GM23338 (cell line): ENCODE data around the gene SH3RF3. TPM values are rescaled to one million over a fixed set of nuclear protein-coding genes. Genes with fewer than 3 reads are reported as not detected.

Experiments
- ATAC-seq: fragments of 200-7000 bp; cut with Tn5 transposase; 3 replicates; pipeline ENCODE4 v1.9.1; 2020
- DNase-seq: peaks from one replicate; pipeline ENCODE4 v3.0.0-alpha.2; 2015; ENCODE audit warnings: low spot score
- H2AFZ ChIP-seq: fragments of 200-600 bp; sonication (generic); 2 replicates; pipeline ENCODE4 v1.8.0; 2016; ENCODE audit warnings: antibody characterized with exemption, mild to moderate bottlenecking, moderate library complexity
- H3F3A ChIP-seq: fragments of 200-600 bp; sonication (generic); replicated peaks from 2 replicates; pipeline ENCODE4 v1.8.0; 2017; ENCODE audit warnings: antibody characterized with exemption, mixed run types, low read depth
- H3K27ac ChIP-seq: fragments of 200-600 bp; sonication (generic); 2 replicates; pipeline ENCODE4 v1.6.1; 2016; ENCODE audit warnings: low read depth
- H3K27me3 ChIP-seq: fragments of 200-600 bp; sonication (generic); 2 replicates; pipeline ENCODE4 v1.8.0; 2016; ENCODE audit warnings: mild to moderate bottlenecking, mixed run types, moderate library complexity; ENCODE audit not compliant: insufficient read depth
- H3K36me3 ChIP-seq: fragments of 200-600 bp; sonication (generic); 2 replicates; pipeline ENCODE4 v1.8.0; 2016; ENCODE audit warnings: mild to moderate bottlenecking; ENCODE audit not compliant: insufficient read depth
- H3K4me1 ChIP-seq: fragments of 200-600 bp; sonication (generic); 2 replicates; pipeline ENCODE4 v1.8.0; 2016; ENCODE audit warnings: mild to moderate bottlenecking, moderate library complexity; ENCODE audit not compliant: insufficient read depth
- H3K4me2 ChIP-seq: fragments of 200-600 bp; sonication (generic); 2 replicates; pipeline ENCODE4 v1.7.1; 2017; ENCODE audit warnings: mixed run types
- H3K4me3 ChIP-seq: fragments of 200-600 bp; sonication (generic); 2 replicates; pipeline ENCODE4 v1.6.1; 2016; ENCODE audit warnings: mixed run types
- H3K79me2 ChIP-seq: fragments of 200-600 bp; sonication (generic); replicated peaks from 2 replicates; pipeline ENCODE4 v1.8.0; 2017; ENCODE audit warnings: mild to moderate bottlenecking; ENCODE audit not compliant: insufficient read depth
- H3K9me2 ChIP-seq: fragments of 200-600 bp; sonication (generic); 2 replicates; pipeline ENCODE4 v1.8.0; 2017; ENCODE audit not compliant: insufficient read depth
- H4K20me1 ChIP-seq: fragments of 200-600 bp; sonication (generic); replicated peaks from 2 replicates; pipeline ENCODE4 v1.8.0; 2017; ENCODE audit warnings: mild to moderate bottlenecking; ENCODE audit not compliant: insufficient read depth
- H3K27ac Mint-ChIP-seq: 2 replicates; pipeline ENCODE4 v1.8.0; 2020; ENCODE audit warnings: inconsistent platforms, mild to moderate bottlenecking, moderate library complexity, mixed read lengths
- H3K27me3 Mint-ChIP-seq: 3 replicates; pipeline ENCODE4 v1.8.0; 2022; ENCODE audit warnings: low read depth, mild to moderate bottlenecking, moderate library complexity, mixed read lengths, inconsistent platforms; ENCODE audit not compliant: insufficient read depth, poor library complexity
- H3K36me3 Mint-ChIP-seq: 3 replicates; pipeline ENCODE4 v1.8.0; 2021; ENCODE audit warnings: low read depth, mild to moderate bottlenecking, inconsistent platforms, moderate library complexity, mixed read lengths
- H3K4me1 Mint-ChIP-seq: 3 replicates; pipeline ENCODE4 v1.8.0; 2020; ENCODE audit warnings: mild to moderate bottlenecking, inconsistent platforms, mixed read lengths
- H3K4me3 Mint-ChIP-seq: 3 replicates; pipeline ENCODE4 v1.8.0; 2021; ENCODE audit warnings: moderate library complexity, mild to moderate bottlenecking, inconsistent platforms, mixed read lengths
- H3K9me3 Mint-ChIP-seq: 3 replicates; pipeline ENCODE4 v1.8.0; 2020; ENCODE audit warnings: moderate library complexity, mild to moderate bottlenecking, inconsistent platforms, mixed read lengths
- CREB1 ChIP-seq: fragments of 250-450 bp; sonication (Bioruptor Pico); IDR thresholded peaks from 2 replicates; pipeline ENCODE4 v1.5.0; 2020; ENCODE audit warnings: low read depth, mild to moderate bottlenecking, moderate library complexity
- ETS1 ChIP-seq: IDR thresholded peaks from 2 replicates; pipeline ENCODE4 v1.6.1; 2016; ENCODE audit warnings: antibody characterized with exemption
- EZH2 ChIP-seq: fragments of 200-600 bp; sonication (generic); IDR thresholded peaks from one replicate; pipeline ENCODE4 v1.8.0; 2017; ENCODE audit warnings: antibody characterized with exemption, mild to moderate bottlenecking, low read depth; ENCODE audit not compliant: unreplicated experiment
- EZH2phosphoT487 ChIP-seq: fragments of 200-600 bp; sonication (generic); IDR thresholded peaks from one replicate; pipeline ENCODE4 v1.8.1; 2018; ENCODE audit warnings: antibody characterized with exemption; ENCODE audit not compliant: unreplicated experiment
- JUNB ChIP-seq: IDR thresholded peaks from one replicate; pipeline ENCODE4 v1.6.1; 2016; ENCODE audit warnings: antibody characterized with exemption; ENCODE audit not compliant: unreplicated experiment
- NANOG ChIP-seq: IDR thresholded peaks from 2 replicates; pipeline ENCODE4 v1.6.1; 2016; ENCODE audit warnings: antibody characterized with exemption, borderline replicate concordance
- POLR2AphosphoS5 ChIP-seq: IDR thresholded peaks from 2 replicates; pipeline ENCODE4 v1.6.1; 2016; ENCODE audit warnings: antibody characterized with exemption, low read depth
- STAT1 ChIP-seq: IDR thresholded peaks from one replicate; pipeline ENCODE4 v1.6.1; 2016; ENCODE audit warnings: antibody characterized with exemption; ENCODE audit not compliant: unreplicated experiment
- ZNF114 ChIP-seq: fragments of 250-450 bp; sonication (Bioruptor Pico); IDR thresholded peaks from 2 replicates; pipeline ENCODE4 v1.5.0; 2020; ENCODE audit warnings: mild to moderate bottlenecking, moderate library complexity
- ZNF331 ChIP-seq: fragments of 250-450 bp; sonication (Bioruptor Pico); IDR thresholded peaks from 2 replicates; pipeline ENCODE4 v1.5.0; 2020; ENCODE audit warnings: low read depth, mild to moderate bottlenecking, moderate library complexity
- ZNF462 ChIP-seq: fragments of 250-450 bp; sonication (Bioruptor Pico); IDR thresholded peaks from 2 replicates; pipeline ENCODE4 v1.5.0; 2020; ENCODE audit warnings: mild to moderate bottlenecking, moderate library complexity
- polyA plus RNA-seq: library from polyadenylated mRNA; unstranded; fragments of >200 nt; fragmentation: Nextera tagmentation; extraction: Ambion mirVana; gene quantifications from 2 replicates; pipeline ENCODE4 v1.2.1, GENCODE V29; 2016
- total RNA-seq: library from RNA; depleted of rRNA; stranded (reverse); fragments of >200 nt; shearing (Covaris generic); gene quantifications from 2 replicates; pipeline ENCODE4 v1.2.3, GENCODE V29; 2014
- TF ChIP-seq, protein P1 (sequence below), 2 experiments: fragments of 200-600 bp in 1 of 2; sonication (generic) in 1 of 2; conservative IDR thresholded peaks; 2 replicates each; pipeline versions ENCODE4 v1.5.1 to v1.6.1; 2016 to 2017; ENCODE audit warnings: antibody characterized with exemption in 2 of 2, low read depth in 2 of 2, mild to moderate bottlenecking in 2 of 2, moderate library complexity in 1 of 2
- TF ChIP-seq, protein P2 (sequence below): IDR thresholded peaks from one replicate; pipeline ENCODE4 v1.6.1; 2018; ENCODE audit warnings: antibody characterized with exemption; ENCODE audit not compliant: unreplicated experiment

SH3RF3 gene
- total and polyA plus RNA-seq, 2 experiments from 2014 or later, result 0.11 to 0.63 TPM

DNA sequence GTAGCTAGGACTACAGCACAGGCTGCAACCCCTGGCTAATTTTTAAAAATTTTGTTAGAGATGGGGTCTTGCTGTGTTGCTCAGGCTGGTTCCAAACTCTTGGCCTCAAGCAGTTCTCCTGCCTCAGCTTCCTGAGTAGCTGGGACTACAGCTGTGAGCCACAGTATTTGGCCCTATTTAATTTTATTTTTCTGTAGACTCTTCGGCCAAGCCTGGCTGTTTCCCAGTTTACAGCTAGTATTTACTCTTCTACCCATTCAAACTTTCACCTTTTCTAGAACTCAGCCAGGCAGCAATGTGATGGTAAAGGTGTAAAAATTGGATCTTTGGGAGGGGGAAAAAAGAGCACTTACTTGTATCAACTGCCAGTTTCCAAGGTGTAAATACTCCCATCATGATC, 35.3 kb downstream of the SH3RF3 start:
- Mint-ChIP-seq H3K4me3 (no peak overlapping the region), H3K9me3 (no peaks in the 10 kb centered on the region; the same call in 2 of the 3 replicates), H3K4me1 (peaks cover 11% of the 10 kb centered on the region; the same call in 1 of the 3 replicates), H3K36me3 (no peaks in the 10 kb centered on the region), H3K27me3 (peaks cover 13% of the 10 kb centered on the region), H3K27ac (no peak overlapping the region)
- DNase-seq (no peak), ATAC-seq (no peak)
- no peaks in the 10 kb centered on the region for H3F3A ChIP-seq
- H2AFZ ChIP-seq, result no peak overlapping the region
- no peaks in the 10 kb centered on the region for H3K4me1 ChIP-seq
- no peaks in the 10 kb centered on the region for H3K36me3 ChIP-seq
- TF ChIP-seq EZH2, result no peak
- TF ChIP-seq STAT1, result no peak
- no peak for TF ChIP-seq ZNF114 (CRISPR knock-in tag)
- no peak for TF ChIP-seq CREB1 (CRISPR knock-in tag)
- TF ChIP-seq, protein P1, sequence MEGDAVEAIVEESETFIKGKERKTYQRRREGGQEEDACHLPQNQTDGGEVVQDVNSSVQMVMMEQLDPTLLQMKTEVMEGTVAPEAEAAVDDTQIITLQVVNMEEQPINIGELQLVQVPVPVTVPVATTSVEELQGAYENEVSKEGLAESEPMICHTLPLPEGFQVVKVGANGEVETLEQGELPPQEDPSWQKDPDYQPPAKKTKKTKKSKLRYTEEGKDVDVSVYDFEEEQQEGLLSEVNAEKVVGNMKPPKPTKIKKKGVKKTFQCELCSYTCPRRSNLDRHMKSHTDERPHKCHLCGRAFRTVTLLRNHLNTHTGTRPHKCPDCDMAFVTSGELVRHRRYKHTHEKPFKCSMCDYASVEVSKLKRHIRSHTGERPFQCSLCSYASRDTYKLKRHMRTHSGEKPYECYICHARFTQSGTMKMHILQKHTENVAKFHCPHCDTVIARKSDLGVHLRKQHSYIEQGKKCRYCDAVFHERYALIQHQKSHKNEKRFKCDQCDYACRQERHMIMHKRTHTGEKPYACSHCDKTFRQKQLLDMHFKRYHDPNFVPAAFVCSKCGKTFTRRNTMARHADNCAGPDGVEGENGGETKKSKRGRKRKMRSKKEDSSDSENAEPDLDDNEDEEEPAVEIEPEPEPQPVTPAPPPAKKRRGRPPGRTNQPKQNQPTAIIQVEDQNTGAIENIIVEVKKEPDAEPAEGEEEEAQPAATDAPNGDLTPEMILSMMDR (conservative IDR thresholded peaks at IDR 0.05; ENCODE audit: low read depth in 2 of 2), result no peak
- TF ChIP-seq JUNB, result no peak
- TF ChIP-seq EZH2phosphoT487, result no peak
- no peak for TF ChIP-seq ETS1
- no peak for TF ChIP-seq POLR2AphosphoS5
- TF ChIP-seq, protein P2, sequence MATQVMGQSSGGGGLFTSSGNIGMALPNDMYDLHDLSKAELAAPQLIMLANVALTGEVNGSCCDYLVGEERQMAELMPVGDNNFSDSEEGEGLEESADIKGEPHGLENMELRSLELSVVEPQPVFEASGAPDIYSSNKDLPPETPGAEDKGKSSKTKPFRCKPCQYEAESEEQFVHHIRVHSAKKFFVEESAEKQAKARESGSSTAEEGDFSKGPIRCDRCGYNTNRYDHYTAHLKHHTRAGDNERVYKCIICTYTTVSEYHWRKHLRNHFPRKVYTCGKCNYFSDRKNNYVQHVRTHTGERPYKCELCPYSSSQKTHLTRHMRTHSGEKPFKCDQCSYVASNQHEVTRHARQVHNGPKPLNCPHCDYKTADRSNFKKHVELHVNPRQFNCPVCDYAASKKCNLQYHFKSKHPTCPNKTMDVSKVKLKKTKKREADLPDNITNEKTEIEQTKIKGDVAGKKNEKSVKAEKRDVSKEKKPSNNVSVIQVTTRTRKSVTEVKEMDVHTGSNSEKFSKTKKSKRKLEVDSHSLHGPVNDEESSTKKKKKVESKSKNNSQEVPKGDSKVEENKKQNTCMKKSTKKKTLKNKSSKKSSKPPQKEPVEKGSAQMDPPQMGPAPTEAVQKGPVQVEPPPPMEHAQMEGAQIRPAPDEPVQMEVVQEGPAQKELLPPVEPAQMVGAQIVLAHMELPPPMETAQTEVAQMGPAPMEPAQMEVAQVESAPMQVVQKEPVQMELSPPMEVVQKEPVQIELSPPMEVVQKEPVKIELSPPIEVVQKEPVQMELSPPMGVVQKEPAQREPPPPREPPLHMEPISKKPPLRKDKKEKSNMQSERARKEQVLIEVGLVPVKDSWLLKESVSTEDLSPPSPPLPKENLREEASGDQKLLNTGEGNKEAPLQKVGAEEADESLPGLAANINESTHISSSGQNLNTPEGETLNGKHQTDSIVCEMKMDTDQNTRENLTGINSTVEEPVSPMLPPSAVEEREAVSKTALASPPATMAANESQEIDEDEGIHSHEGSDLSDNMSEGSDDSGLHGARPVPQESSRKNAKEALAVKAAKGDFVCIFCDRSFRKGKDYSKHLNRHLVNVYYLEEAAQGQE, result no peak
- no peak for TF ChIP-seq NANOG
- no peak for TF ChIP-seq ZNF462 (CRISPR knock-in tag)
- TF ChIP-seq ZNF331, result no peak
- H4K20me1 ChIP-seq, result no peaks in the 10 kb centered on the region
- no peak overlapping the region for H3K27ac ChIP-seq
- H3K79me2 ChIP-seq, result no peaks in the 10 kb centered on the region
- no peaks in the 10 kb centered on the region for H3K27me3 ChIP-seq
- no peak overlapping the region for H3K4me2 ChIP-seq
- no peaks in the 10 kb centered on the region for H3K9me2 ChIP-seq
- H3K4me3 ChIP-seq, result no peak overlapping the region
